ENCODE measurements around the gene SVOP.
"Not testable (repeated sequence)": the region's sequence is repeated elsewhere in the genome, so short reads cannot be mapped to it uniquely, and the experiment has no call there.

The SVOP gene

DNA sequence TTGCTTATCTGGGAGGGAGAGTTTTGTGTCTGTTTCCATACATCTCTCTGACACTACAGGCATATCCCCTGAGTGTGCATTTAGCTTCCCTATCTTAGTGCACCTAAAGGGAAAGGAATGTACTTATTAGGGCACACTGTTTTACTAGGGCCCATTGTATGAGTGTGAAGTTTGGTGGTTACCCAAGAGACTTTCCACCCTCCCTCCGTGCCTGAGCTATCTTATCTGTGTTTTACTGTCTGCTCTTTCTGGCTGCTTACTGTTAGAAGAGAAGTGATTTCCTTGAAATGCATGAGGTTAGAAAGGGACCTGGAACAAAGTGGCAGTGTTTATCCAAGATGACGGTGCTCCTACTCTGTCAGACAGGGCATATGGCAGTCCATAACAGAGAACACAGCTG, 8.5 kb upstream of the SVOP start:
- DNase-seq, result no peak

DNA sequence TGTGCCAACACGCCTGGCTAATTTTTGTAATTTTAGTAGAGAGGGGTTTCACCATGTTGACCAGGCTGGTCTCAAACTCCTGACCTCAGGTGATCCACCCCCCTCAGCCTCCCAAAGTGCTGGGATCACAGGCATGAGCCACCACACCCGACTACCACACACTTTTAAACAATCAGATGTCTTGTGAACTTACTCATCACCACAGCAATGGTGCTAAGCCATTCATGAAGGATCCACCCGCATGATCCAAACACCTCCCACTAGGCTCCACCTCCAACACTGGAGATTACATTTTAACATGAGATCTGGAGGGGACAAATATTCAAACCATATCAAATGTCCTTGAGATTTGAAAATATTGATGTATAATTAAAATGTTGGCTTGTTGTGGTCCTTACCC, 7.8 kb upstream of the SVOP start:
- not testable (repeated sequence) for DNase-seq

DNA sequence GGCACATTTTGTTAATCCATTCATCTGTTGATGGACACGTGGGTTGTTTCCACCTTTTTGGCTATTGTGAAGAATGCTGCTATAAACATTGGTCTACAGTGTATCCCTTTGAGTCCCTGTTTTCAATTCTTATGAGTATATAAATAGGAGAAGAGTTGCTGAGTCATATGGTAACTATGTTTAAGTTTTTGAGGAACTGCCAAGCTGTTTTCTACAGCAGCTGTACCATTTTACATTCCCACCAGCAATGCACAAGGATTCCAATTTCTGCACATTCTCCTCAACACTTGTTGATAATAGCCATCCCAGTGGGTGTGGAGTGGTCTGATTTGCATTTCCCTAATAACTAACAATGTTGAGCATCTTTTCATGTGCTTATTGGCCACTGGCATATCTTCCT, 6.9 kb upstream of the SVOP start:
- no peak for DNase-seq

DNA sequence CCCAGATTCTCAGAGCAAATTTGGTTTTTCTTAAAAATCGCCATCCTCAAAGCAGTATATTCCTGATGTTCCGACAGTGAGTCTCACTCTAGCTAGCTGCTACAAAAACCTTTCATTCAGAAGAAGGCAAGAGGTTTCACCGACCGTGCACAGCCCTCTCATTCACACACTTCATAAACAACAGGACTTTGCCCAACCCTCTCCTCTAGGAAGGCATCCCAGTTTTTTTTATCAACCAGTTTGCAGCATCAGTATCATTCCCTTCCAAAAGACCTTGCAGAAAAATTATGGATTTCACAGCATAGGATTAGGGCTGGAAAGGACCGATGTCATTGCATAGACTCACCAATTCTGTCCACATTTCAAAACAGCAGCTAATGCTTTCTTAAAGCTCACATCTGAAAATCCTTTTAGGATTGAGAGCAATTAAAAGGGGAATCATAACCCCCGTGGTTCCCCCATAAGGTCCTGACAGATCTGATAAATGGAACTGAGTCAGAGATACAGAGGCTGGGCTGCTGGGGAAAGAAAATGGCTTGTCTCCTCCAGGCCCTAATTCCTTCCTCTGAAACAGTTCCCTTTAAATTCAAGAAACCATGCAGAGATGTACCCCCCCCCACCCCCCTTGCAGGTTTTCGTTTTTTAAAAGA, 597 bp downstream of the SVOP start:
- peak; percentile 47 for DNase-seq

DNA sequence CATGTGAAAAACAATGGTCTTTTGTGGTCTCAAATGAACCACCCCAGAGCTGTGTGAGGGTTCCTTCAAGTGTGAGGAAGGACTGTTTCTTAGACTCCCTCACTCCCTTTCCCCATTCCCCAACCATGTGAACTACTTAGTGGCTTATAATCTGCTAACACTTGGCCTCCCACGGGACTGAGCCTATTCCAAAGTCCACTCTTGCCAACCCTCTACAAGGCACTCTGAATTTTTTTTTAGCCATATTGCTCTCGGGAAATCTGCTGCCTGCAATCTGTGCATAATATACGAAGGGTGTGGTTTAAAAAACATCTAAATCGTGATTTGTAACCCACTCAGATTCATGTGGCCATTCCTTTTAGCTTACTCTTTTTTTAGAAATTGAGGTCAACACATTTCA, 2.6 kb downstream of the SVOP start:
- DNase-seq, result no peak

DNA sequence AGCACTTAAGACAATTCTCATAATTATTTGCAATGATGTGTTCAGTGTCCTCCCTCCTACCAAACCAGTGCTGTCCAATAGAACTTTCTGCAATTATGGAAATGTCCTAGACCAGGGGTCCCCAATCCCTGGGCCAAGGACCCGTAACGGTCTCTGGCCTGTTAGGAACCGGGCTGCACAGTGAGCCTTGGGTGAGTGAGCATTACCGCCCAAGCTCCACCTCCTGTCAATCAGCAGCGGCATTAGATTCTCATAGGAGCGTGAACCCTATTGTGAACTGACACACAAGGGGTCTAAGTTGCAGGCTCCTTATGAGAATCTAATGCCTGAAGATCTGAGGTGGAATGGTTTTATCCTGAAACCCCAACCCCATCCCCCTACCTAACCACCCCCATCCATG, 3.9 kb downstream of the SVOP start:
- DNase-seq, result no peak

DNA sequence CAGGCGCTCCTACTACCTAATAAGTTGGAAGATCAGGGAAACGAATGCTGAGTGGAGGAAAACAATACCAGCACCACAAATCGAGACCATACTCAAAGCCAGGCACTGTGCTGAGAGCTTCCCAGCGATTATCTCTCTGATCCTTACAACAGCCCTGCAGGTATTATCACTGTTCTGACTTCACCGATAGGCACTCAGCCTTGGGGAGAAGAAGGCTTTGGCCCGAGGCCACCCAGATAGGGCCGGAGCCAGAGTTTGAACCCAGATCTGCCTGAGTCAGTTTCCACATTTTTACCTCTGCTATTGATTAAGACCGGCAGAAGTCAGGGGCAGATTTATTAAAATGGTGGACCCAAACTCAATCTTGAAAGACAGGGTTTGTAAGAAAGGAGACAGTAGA, 4.9 kb downstream of the SVOP start:
- DNase-seq, result no peak

DNA sequence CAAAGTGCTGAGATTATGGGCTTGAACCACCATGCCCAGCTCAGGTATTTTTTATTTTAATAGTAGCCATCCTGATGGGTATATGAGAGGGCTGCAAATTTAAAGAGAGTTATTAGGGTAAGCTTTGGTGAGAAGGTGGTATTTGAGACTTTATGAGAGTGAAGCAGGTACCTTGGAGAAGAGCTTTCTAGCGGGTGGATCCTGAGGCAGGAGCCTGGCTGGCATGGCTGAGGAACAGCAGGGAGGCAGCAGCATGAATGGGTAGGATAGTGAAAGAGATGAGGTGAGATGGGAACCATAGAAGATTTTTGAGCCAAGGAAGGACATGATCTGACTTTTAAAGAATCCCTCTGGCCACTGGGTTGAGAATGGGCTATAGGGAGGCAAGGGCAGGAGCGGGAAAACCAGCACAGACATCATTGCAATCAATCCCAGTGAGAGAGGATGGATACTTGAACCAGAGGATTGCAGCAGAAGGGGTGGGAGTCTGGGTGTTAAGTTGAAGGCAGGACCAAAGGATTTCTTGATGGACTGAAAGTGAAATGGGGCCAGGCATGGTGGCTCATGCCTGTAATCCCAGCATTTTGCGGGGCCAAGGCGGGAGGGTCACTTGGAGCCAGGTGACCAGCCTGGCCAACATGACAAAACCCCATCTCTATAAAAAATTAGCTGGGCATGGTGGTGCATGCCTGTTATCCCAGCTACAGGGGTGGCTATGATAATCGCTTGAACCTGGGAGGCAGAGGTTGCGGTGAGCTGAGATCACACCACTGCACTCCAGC, 5.7 kb downstream of the SVOP start:
- DNase-seq, result no peak

DNA sequence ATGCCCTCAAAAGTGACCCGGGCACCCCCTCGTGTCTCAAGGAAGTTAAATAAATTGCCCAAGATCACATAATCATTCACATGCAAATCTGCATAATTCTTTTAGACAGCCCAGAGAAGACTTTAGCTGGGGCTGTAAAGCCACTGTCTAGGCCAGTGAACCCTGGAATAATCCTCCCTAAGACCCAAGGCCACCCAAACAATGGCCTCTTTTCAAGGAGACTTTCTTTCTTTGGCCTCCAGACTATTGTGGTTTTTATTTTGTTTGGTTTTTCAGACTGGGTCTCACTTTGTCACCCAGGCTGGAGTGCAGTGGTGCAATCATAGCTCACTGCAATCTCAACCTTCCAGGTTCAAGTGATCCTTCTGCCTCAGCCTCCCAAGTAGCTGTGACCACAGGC, 10.6 kb downstream of the SVOP start:
- DNase-seq, result no peak

DNA sequence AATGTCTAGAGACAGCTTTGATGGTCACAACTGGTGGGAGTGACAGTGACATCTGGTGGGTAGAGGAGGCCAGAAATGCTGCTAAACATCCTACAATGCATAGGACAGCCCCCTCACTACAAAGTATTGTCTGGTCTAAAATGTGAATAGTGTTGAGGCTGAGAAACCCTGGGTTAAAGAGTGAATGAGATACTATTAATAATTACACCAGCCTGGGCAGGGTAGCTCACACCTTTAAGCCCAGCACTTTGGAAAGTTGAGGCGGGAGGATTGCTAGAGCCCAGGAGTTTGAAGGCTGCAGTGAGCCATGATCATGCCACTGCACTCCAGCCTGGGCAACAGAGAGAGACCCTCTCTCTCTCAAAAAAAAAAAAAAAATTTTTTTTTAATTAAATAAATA, 11.1 kb downstream of the SVOP start:
- DNase-seq, result no peak

DNA sequence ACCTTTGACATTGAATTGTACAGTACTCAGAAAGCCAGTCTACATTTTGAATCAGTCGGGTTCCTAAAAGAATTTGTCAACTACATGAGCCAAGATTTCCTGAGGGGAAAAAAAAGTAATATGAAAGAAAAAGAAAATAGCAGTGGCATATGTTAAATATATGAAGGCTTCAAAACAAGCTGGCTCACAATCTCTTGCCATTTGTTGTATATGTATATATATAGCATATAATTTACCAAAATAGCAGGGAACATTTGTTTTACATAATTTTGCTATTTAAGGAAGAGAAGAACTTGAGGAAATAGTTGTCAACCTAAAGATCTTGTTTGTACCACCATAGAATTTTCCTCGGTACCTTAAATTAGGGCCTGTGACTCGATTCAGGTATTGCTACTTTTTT, 16.9 kb downstream of the SVOP start:
- no peak for DNase-seq

DNA sequence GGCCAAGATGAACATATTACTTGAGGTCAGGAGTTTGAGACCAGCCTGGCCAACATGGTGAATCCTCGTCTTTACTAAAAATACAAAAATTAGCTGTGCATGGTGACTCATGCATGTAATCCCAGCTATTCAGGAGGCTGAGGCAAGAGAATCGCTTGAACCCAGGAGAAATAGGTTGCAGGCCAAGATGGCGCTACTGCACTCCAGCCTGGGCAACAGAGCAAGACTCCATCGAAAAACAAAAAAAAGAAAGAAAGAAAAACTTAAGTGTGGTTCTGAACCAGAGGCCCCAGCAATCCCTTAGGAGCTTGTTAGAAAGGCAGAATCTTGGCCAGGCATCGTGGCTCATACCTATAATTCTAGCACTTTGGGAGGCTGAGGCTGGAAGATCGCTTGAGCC, 24.5 kb downstream of the SVOP start:
- DNase-seq, result no peak

DNA sequence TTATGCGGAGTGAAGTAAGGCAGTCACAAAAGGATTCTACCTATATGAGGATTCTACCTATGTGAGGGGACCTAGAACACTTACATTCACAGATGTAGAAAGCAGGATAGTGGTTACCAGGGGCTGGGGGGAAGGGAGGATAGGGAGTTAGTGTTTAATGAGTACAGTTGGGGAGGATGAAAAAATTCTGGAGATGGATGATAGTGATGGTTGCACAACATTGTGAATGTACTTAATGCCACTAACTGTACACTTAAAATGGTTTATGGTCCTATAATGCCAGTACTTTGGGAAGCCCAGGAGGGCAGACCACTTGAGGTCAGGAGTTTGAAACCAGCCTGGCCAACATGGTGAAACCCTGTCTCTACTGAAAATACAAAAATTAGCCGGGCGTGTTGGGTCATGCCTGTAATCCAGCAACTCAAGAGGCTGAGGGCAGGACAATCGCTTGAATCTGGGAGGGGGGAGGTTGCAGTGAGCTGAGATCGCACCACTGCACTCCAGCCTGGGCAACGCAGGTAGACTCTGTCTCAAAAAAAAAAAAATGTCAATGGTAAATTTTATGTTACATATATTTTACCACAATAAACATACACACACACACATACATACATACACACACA, 25.4 kb downstream of the SVOP start:
- no peak for DNase-seq

DNA sequence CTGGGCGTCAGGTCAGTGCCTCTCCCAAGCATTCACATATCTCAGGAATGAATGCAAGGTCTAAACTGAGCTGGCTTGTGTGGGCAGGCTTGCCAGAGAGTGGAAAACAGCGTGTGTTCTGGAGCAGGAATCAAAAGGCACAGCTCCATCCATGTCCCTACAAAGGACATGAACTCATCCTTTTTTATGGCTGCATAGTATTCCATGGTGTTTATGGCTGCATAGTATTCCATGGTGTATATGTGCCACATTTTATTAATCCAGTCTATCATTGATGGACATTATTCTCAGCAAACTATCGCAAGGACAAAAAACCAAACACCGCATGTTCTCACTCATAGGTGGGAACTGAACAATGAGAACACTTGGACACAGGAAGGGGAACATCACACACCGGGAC, 30.8 kb downstream of the SVOP start:
- DNase-seq, result not testable (repeated sequence)

DNA sequence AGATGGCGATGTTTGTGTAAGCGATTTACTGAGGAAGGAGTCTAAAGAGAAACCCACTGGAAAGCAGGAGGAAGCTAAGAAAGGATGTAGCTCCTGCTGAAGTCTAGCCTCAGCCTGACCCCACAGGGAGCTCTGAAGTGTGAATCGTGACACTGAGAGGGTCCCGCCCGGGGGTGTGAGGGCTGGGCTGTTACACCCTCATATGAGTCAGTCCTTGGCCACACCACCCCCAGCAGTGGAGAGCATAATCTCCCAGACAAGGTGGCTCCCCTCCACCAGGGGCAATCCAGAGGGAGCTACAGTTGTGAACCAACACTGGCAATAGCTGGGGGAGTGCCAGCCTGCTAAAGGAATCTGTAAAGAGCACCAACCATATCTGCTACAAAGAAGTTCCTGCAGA, 31.5 kb downstream of the SVOP start:
- DNase-seq, result no peak

DNA sequence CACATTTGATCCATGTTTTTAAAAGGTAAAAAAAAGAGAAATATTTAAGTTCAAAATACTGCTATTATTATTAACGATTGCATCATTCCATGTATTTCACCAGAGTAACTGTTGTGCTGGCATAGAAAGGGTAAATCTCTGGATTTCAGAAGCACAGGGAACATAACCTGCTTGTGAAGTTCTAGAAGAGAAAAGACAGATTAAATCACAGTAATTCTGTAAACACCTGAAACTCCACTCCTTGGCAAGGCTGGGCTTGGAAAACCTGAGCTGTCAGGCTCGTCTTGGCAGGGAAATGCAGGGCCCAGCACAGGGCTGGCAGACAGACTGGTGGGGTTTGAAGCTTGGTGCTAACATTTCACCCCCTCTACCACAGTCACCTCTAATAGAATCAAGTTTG, 35.1 kb downstream of the SVOP start:
- no peak for DNase-seq

DNA sequence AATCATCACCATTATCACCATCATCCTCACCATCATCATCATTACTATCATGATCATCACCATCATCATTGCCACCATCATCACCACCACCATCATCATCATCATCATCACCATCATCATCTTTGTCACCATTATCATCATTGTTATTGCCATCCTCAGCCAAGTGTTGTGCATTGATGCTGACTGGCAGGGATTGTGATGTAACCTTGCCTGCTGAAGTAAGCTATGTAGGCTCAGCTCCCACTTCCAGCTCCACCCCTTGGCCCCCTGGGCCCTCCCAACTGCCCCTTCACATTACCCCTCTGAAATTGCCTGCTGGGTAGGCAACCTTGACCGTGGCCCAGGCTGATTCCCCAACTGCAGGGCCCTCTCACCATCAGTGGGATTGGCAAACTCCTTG, 37.6 kb downstream of the SVOP start:
- no peak for DNase-seq

DNA sequence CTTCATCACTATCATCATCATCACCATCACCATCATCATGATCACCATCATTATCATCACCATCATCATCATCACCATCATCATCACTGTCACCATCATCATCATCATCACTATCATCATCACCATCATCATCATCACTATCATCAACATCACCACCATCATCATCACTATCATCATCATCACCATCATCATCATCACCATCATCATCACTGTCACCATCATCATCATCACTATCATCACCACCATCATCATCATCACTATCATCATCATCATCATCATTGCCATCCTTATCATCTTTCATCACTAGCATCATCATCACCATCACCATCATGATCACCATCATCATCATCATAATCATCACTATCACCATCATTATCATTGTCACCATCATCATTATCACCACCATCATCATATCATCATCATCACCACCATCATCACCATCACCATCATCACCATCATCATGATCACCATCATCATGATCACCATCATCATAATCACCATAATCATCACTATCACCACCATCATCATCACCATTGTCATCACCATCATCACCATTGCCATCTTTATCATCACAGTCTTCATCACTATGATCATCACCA, 38.1 kb downstream of the SVOP start:
- no peak for DNase-seq

DNA sequence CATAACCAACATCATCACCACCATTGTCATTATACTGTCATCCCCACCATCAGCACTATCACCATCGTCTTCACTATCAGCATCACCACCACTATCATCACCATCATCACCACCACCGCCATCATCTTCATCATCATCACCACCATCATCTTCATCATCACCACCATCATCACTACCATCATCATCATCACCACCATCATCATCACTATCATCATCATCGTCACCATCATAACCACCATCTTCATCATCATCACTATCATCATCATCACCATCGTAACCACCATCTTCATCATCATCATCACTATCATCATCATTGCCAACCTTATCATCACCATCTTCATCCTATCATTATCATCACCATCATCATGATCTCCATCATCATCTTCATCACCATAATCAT, 39.0 kb downstream of the SVOP start:
- no peak for DNase-seq

DNA sequence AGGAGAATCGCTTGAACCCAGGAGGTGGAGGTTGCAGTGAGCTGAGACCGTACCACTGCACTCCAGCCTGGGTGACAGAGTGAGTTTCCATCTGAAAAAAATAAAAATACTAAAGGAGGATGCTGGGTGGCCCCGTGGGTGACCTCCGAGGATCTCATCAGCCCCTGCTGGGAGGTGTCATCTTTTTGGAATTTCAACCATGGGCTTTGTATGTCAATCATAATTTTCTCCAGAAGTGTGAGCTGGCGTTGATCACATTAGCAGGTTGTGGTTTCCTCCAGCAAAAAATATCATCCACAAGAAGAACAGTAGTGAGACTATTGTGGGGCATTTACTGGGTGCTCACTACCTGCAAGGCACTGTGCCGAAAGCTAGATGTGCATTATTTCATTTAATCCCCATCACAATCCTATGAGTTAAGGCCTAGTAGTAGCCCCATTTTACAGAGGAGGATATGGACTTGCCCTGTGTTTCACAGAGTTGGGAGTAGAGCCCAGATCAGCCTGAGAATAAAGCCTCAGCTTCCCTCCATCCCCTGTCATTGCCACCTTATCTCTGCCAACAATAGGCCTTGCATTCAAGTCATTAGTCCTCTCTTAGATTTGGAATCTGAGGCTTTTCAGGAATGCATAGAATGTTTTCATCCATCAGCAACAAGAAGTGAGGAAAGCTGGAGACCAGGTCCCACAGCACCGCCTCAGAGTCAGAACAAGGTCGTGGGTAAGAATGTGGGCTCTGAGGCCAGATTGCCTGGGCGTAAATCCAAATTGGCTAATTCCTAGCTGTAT, 39.8 kb downstream of the SVOP start:
- no peak for DNase-seq

DNA sequence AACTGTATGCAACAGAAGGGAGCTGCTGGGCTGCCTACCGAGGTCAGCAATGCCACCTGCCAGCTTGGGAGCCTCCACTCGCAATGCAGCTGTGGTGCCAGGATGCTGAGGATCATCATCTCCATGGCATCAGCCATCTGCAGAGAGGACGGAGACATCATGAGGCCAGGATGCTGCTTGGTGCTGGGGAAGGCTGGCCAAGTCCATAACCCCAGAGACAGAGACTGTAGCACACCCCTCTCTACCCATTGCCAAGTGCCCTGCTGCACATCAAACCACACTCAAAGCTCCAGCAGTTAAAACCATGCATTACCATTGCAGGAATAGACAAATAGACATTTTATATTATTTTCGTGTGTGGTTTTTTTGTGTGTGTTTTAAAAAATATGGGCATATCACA, 43.5 kb downstream of the SVOP start:
- no peak for DNase-seq

DNA sequence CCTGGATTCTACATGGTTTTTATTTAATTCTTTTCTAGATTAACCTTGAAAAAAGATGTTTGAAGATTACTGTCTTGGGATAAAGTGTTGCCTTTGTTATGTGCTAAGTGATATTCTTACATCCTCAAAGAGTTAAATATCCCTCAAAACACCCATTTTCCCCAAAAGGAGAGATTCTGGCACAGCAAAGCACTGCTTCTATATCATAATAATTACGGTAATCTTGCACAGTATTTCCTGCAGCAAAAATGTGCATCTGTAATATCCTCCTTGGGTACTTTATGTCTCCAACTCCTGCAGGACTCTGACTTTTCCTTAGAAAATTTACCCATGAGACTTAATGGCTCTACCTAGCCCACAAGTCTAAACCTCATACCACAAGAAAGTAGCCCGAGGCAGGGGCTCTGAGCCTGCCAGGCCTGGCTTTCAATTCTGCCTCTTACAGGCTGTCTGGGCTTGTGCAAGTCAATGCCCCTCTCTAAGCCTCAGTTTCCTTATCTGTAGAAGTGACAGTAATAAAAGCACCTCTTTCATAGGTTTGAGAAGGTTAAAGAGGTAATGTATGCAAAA, 45.8 kb downstream of the SVOP start:
- no peak for DNase-seq

DNA sequence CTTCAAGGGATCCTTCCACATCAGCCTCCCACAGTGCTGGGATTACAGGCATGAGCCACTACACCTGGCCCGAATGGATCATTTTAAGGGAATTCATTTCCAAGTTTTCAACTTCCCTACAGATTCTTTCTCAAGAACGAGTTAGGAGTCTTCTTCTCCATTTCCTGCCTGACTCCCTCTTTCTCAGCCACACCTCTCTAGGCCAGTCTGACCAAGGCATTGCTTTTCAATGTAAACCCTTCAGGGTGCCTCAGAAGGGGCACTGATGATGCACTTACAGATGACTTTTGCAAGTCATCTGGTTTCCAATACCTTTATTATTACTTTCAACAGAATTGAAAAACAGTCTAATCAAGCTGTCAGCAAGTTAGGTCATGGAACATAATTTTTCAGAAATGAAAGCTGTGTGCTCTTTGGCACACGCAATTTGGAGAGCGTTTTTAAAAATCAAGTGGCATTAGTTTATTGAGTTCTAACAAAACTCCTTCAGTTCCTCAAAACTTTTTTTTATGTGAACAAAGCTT, 47.2 kb downstream of the SVOP start:
- no peak for DNase-seq

Data from DMS53 (cell line).